Fibroblast of villous mesenchyme (primary cell): Measurements from ENCODE around the gene TMEM51. TPM values are rescaled to one million over a fixed set of nuclear protein-coding genes. Genes with fewer than 3 reads are reported as not detected.

Experiments
- DNase-seq: peaks from one replicate; pipeline ENCODE4 v3.0.0-alpha.2; 2010; ENCODE audit warnings: low read depth
- H3K4me3 ChIP-seq: 2 replicates; pipeline ENCODE4 v1.5.1; 2011; ENCODE audit warnings: low read depth, mild to moderate bottlenecking, low read length
- total RNA-seq: library from RNA; depleted of rRNA; stranded (reverse); fragments of >200 nt; gene quantifications from 2 replicates; pipeline ENCODE4 v1.2.3, GENCODE V29; 2012
- TF ChIP-seq, protein P1 (sequence below): IDR thresholded peaks from 2 replicates; pipeline ENCODE4 v1.5.1; 2012; ENCODE audit warnings: low read depth, mild to moderate bottlenecking, low read length; ENCODE audit not compliant: insufficient read depth

Gene TMEM51
- total RNA-seq, 1 donor = 18.6 TPM

DNA sequence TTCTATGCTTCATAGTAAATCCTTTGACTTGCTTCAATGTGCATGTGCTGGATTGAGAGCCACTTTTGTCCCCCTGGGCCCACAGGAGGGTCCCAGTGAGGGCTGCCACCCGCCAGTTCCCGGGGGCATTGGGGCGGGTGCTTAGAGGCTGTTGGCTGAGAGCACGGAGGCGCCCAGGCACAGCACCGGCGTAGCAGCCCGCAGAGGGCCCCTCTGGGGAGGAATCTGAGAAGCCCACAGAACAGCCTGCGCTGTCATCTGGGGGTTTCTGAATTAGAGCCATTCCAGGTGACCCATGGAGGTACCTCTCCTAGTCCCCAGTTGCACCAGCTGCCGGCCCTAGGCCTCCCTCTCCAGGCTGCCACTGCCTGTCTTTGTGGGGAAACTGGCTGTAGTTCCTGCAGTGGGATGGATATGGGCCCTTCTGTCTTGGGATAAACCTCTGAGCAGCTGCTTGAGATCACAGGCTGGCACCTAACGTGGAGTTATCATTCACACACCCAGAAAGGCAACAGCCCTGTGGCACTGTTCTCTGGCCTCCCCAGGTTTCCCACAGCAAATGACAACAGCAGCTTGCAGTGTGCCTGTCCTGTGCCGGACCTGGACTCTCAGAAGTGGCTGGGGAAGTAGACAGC lies 39.5 kb downstream of the TMEM51 start:
- TF ChIP-seq, protein P1, sequence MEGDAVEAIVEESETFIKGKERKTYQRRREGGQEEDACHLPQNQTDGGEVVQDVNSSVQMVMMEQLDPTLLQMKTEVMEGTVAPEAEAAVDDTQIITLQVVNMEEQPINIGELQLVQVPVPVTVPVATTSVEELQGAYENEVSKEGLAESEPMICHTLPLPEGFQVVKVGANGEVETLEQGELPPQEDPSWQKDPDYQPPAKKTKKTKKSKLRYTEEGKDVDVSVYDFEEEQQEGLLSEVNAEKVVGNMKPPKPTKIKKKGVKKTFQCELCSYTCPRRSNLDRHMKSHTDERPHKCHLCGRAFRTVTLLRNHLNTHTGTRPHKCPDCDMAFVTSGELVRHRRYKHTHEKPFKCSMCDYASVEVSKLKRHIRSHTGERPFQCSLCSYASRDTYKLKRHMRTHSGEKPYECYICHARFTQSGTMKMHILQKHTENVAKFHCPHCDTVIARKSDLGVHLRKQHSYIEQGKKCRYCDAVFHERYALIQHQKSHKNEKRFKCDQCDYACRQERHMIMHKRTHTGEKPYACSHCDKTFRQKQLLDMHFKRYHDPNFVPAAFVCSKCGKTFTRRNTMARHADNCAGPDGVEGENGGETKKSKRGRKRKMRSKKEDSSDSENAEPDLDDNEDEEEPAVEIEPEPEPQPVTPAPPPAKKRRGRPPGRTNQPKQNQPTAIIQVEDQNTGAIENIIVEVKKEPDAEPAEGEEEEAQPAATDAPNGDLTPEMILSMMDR = no peak
- H3K4me3 ChIP-seq = no peak overlapping the region
- no peak for DNase-seq

DNA sequence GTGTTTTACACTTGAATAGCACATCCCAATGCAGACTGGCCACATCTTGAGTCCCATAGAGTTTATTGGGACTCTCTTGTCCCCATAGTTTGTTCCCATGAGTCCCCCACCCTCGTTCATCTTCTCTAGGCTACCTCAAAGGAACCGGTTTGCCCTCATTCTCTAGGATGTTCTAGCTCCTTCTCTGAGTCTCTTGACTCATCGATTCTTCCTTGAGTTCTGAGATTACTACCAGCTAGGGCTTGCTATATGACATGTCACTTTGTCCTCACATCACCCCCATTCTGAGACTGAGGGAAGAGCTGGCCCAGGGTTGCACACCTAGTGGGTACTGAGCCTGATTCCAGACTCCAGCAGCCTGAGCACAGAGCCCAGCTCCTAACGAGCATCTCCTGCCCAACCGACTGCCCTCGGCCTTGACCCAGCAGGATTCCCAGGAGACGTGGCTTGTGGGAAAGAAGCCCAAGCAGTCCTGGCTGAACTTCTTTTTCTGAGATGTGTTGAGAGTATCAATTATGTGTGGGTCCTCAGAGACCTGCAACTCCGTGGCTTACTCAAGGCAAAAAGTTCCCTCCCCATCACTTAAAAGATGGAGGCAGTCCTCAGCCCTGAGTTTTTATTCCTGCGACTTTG lies 42.0 kb downstream of the TMEM51 start:
- no peak for DNase-seq
- no peak overlapping the region for H3K4me3 ChIP-seq
- TF ChIP-seq, protein P1 = no peak

DNA sequence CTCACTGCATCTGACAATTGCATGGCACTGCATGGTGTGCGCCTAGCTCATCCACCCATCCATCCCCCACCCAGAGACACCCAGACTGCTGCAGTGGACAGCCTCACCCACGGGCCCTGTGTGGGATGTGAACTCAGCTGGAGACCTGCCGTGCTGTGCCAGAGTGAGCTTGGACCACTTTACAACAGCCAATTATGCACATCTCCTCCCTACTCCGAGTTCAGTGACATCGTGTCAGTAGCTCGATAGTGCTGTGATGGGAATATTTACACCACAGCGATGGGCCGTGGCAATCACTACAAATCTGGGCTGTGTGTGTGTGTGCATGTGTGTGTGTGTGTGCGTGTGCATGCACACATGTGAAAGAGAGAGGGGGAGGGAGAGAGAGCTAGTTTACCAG lies 42.5 kb downstream of the TMEM51 start:
- DNase-seq = no peak
- TF ChIP-seq, protein P1 = no peak
- H3K4me3 ChIP-seq = no peak overlapping the region

DNA sequence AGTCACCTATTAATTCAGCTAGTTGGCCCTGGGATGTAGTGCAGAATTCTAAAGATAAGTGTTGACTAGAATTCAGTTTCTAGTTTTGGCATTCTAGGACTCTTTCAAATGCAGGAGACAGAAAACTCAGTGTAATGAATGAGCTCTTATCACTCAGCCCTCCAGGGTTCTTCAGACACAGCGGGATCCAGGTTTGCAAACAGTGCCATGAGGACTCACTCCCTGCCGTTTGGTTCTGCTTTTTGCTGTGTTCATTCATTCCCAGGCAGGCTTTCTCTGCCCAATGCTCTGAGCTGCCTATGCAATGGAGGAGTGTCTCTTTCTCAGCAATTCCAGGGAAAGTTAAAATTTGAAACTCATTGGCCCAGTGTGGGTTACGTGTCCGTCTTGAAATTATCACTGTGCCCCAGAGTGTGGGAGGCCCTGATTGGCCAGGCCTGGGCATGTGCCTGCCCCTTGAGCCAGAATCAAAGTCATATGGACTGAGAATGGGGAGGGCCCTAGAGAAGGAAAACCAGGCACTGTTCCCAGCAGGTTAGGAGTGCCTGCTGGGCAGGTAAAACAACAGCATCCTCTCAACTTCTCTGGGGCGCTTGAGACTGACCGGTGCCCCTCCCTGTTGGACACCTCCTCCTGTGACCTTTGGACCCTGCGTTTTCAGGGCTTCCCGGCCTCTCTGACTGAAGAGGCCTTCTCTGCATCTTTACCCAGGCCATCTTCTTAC lies 43.4 kb downstream of the TMEM51 start:
- no peak overlapping the region for H3K4me3 ChIP-seq
- DNase-seq = no peak
- TF ChIP-seq, protein P1 = no peak

DNA sequence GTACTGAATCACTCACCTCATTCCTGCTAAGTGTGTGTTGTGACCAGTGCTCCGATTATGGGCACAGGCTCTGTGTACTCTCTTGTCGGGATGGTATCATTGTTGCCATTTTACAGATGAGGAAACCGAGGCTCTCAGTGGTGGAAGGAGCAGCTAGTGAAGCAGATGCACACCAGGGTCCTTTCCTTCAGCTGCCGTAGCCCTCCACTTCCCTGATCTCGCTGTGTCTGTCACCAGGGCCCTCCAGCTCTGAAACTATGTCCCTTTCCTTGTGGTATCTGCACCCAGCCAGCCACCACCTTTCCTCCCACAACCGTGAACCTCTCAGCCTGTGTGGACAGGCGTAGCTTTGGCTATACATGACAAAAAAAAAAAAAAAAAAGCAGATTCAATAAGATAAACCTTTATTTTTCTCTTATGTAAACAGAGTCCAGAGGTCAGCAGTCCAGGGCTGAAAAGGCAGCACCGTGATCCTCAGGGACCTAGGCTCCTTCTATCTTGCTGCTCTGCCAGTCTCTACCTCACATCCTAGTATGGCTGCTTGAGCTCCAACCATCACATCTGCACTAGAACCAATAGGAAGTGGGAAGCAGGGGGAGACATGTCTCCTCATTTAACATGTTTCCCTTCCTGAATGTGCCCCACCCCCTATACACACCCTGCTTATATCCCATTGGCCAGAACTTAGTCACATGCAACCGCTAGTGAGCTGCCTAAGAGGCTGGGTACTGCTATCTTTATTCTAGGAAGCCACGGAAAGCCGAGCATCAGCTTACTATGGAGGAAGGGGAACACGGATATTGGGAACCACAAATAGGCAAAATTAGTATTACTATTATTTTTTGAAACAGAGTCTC lies 44.3 kb downstream of the TMEM51 start:
- DNase-seq = no peak
- TF ChIP-seq, protein P1 = no peak
- no peak overlapping the region for H3K4me3 ChIP-seq

DNA sequence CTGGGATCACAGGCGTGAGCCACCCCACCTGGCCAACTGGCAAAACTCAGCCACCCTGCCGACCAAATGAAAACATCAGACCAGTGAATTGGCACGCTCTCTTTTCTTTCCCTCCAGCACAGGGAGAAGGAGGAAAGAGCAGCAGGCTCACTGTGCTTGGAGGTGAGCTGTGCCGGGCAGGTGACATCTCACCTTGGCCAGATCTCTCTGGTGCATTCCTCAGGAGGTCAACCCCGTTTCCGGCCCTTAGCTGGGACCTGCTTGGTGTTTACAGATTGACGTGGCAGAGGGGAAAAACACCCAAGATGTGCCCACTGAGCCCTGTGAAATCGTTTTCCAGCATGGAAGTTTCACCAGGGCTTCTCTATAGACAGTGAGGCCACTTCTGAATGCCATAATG lies 45.1 kb downstream of the TMEM51 start:
- TF ChIP-seq, protein P1 = no peak
- H3K4me3 ChIP-seq = no peak overlapping the region
- no peak for DNase-seq
